Epithelial cell of proximal tubule (primary cell): ENCODE measurements around the gene TTLL11. TPM values are rescaled to one million over a fixed set of nuclear protein-coding genes. Genes with fewer than 3 reads are reported as not detected.

ENCODE experiments used
- DNase-seq: peaks from one replicate; pipeline ENCODE4 v3.0.0-alpha.2; 2011; ENCODE audit warnings: low read depth
- H3K4me3 ChIP-seq: 2 replicates; pipeline ENCODE4 v1.5.1; 2011; ENCODE audit warnings: low read depth, mild to moderate bottlenecking, low read length
- CTCF ChIP-seq: conservative IDR thresholded peaks from 2 replicates; pipeline ENCODE4 v1.5.1; 2012; ENCODE audit warnings: low read depth, mild to moderate bottlenecking, low read length
- total RNA-seq: library from RNA; depleted of rRNA; stranded (reverse); fragments of >200 nt; gene quantifications from 2 replicates; pipeline ENCODE4 v1.2.3, GENCODE V29; 2015

The TTLL11 gene
- total RNA-seq, 1 donor from 2014 or later: 0.75 TPM

- no peak overlapping the region for H3K4me3 ChIP-seq
- TF ChIP-seq CTCF: no peak
- no peak for DNase-seq
Measured at GRCh38 chr9:121884057-121884541, 209.0 kb downstream of the TTLL11 start.

- DNase-seq: no peak
- TF ChIP-seq CTCF: no peak
- H3K4me3 ChIP-seq: no peak overlapping the region
Measured at GRCh38 chr9:121883281-121884056, 209.6 kb downstream of the TTLL11 start.

GRCh38 chr9:121881920-121882500 lies 211.1 kb downstream of the TTLL11 start:
- TF ChIP-seq CTCF: no peak
- no peak overlapping the region for H3K4me3 ChIP-seq
- no peak for DNase-seq

GRCh38 chr9:121880343-121880898 lies 212.7 kb downstream of the TTLL11 start:
- TF ChIP-seq CTCF: no peak
- no peak overlapping the region for H3K4me3 ChIP-seq
- no peak for DNase-seq

GRCh38 chr9:121878271-121878822 lies 214.8 kb downstream of the TTLL11 start:
- TF ChIP-seq CTCF: no peak
- DNase-seq: no peak
- H3K4me3 ChIP-seq: no peak overlapping the region

- H3K4me3 ChIP-seq: no peak overlapping the region
- DNase-seq: peak; percentile 50
- TF ChIP-seq CTCF: no peak
Measured at GRCh38 chr9:121876658-121877271, 216.3 kb downstream of the TTLL11 start.
